Nucleus accumbens (tissue), 56 donors: Measurements from ENCODE around the gene JMJD7.

Source experiments
- DNase-seq, 56 donors: peaks; one replicate each; lab custom pipeline; 2025; lab: John Stamatoyannopoulos, UW

The JMJD7 gene

DNA sequence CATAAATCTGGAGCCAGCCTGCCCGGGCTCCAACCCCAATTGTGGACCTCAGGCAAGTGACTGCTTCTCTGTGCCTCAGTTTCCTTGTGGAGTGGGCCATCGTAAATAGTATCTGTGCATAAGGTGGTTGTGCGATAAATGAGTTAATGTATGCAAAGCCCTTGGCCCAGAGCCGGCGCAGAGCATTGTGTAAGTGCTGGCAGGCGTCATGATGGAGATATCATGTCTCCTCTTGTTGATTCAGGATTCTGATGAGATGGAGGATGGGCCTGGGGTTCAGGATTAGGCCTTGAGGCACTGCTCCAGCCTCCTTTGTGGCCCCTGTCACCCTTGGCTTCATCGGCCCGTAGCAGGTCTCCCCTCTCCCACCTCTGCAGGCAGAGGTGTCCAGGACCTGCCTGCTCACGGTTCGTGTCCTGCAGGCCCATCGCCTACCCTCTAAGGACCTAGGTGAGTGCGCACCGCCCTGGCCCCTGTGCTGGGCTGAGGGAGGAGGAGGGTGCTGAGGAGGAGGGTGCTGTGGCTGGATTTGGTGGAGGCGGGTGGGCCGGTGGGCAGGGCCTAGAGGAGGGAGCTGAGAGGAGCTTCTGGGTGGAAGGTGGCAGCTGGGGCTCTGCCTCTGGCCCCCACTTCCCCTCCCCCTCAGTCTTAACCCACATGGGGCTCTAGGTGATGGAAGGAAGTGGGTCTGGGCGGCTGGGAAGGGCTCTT lies 12.0 kb downstream of the JMJD7 start:
- DNase-seq, result no peak

DNA sequence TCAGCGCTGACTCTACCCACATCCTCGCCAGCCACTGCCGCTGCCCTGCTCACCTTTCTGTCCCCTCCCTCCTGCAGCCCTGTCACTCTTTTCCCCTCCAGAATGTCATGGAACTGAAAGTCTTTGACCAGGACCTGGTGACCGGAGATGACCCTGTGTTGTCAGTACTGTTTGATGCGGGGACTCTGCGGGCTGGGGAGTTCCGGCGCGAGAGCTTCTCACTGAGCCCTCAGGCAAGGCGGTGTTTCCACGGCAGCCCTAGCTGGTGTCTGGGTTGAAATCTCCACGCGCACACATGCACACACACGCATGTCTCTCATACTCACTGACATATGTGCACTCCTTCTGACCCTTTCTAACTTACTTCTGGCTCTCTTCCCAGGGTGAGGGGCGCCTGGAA lies 12.8 kb downstream of the JMJD7 start:
- no peak for DNase-seq

DNA sequence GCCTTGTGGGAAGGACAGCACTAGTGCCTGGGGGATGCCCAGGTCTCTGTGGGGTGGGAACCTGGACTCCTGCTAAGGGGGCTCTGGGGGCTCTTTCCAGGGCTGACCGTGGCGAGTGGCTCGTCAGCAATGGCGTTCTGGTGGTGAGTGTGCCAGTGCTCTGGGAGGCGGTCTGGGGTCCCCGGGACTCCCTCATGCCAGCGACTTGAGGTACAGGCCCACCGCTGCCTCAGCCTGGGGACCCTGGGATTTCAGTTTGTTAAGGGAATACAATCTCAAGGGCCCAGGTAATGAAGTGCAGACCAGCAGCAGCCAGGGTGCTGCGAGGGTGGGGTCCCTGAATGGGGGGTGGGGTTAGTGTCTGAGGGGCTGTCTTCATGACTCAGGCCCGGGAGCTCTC lies 13.2 kb downstream of the JMJD7 start:
- DNase-seq, result no peak

DNA sequence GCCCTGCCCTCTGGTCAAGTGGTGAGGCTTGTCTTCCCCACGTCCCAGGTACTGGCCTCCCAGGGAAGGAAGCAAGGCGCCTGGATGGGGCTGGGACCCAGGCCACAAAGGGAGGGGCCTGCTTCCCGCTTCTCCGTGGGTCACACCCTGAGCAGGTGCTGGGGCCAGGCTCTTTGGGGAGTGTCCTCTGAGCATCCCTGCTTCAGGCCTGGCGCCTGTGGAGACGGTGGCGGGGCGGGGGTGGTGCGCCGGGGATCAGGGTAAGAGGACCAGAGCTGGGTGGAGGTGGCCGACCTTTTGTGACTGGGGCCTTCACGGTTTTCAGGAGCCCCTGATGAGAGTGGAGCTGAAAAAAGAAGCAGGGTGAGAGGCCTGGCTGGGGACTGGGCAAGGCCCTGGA lies 14.3 kb downstream of the JMJD7 start:
- no peak for DNase-seq

DNA sequence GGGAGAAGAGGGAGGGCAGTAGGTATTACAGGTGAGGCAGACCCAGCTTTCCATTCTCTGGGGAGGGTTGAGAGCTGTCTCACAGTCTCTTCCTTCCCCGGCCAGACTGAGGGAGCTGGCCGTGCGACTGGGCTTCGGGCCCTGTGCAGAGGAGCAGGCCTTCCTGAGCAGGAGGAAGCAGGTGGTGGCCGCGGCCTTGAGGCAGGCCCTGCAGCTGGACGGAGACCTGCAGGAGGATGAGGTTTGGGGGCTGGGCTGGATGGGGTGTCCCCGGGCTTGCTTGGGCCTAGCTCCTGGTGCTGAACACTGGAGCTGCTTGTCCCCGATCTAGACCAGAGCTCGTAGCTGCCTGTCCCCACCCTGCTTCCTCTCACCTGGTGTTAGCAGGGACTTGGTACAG lies 15.7 kb downstream of the JMJD7 start:
- no peak for DNase-seq

DNA sequence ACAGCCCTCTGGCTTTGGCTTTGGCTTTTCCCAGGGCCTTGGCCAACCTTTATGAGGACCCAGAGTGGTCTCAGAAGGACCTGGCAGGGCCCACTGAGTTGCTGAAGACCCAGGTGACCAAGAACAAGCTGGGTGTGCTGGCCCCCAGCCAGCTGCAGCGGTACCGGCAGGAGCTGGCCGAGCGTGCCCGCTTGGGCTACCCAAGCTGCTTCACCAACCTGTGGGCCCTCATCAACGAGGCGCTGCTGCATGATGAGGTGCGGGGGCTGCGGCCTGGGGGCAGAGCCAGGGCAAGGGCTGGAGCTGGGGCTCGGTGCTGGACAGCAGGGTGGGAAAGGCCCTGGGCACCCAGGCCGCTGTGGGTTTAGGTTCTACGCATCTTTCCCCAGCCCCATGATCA lies 16.9 kb downstream of the JMJD7 start:
- no peak for DNase-seq

DNA sequence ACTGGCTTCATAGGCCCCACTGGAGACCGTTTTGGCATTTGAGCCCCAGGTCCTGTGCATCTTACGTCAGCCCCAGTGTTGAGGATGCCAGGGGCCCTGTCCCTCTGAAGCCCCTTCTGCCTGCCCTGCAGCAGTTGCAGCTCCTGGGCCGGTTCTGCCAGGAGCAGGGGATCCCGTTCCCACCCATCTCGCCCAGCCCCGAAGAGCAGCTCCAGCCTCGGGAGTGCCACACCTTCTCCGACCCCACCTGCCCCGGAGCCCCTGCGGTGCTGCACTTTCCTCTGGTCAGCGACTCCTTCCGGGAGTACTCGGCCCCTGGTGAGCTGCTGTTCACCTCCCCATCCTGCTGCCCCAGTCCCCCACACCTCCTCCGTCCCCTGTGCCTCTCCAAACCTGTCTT lies 19.3 kb downstream of the JMJD7 start:
- DNase-seq, result no peak

DNA sequence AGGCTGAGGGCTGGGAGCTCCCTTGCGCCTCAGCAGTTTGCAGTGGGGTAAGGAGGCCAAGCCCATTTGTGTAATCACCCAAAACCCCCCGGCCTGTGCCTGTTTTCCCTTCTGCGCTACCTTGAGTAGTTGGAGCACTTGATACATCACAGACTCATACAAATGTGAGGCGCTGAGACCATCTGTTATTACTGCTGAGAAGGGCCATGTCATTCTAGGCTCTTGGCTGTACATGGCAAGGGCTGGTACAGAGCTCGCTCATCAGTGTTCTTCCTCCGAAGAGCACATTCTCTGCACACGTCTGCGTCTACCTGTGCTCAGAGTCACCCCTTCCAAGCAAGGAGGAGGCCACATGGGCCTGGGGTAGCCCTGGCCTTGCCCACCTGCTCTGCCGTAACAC lies 20.1 kb downstream of the JMJD7 start:
- no peak for DNase-seq

DNA sequence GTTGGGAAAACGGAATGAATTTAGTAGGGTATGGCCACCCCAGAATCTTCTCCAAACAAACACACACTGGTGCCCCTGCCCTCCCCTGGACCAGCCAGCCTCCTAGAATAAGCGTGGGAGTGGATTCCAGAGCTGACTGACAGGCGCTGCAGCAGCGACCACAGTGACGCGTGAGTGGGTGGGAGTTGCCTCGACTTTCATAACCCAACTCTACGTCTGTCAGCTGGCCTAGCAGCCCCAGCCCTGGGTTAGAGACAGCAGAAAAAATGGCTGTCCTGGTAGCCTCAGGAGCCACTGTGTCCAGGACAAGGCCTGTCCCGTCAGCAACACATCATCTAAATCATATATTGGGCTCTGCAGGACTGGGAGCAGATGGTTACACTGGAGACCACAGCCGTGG lies 20.7 kb downstream of the JMJD7 start:
- no peak for DNase-seq

DNA sequence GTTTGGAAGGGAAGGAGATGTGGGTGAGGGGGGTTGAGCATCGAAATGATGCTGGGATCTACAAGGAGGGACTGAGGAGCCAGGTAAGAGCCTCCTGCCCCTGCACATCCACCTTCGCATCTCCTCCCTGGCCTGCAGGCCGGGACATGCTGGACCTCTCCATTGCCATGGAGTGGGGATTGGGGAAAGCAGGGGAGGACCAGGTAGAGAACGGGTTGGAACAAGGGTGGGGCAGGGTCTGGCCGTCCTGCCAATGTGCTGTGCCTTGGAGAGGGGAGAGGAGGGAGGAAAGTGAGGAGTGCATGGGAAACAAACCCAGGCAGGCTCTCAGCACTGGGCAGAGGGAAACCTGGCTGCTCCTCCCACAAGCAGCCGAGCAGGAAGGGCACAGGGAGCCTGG lies 21.3 kb downstream of the JMJD7 start:
- DNase-seq, result no peak

DNA sequence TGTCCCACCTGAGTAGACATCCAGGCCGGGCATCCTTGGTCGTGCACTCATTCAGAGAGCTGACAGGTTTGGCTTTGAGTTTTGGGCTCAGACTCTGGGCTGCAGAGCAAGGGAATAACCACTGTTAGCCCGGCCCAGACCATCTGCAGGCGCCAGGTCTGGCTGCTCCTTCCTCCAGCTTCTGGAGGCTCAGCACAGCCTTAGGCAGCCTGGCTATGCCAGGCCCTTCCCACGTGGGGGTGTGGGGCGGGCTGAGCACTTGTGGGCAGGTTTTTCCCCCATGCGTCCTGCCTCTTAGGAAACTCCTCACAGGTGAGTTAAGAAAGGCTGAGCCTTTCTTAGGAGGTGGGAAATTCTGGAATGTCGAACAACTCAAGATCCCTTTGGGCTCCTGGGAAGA lies 22.0 kb downstream of the JMJD7 start:
- no peak for DNase-seq

DNA sequence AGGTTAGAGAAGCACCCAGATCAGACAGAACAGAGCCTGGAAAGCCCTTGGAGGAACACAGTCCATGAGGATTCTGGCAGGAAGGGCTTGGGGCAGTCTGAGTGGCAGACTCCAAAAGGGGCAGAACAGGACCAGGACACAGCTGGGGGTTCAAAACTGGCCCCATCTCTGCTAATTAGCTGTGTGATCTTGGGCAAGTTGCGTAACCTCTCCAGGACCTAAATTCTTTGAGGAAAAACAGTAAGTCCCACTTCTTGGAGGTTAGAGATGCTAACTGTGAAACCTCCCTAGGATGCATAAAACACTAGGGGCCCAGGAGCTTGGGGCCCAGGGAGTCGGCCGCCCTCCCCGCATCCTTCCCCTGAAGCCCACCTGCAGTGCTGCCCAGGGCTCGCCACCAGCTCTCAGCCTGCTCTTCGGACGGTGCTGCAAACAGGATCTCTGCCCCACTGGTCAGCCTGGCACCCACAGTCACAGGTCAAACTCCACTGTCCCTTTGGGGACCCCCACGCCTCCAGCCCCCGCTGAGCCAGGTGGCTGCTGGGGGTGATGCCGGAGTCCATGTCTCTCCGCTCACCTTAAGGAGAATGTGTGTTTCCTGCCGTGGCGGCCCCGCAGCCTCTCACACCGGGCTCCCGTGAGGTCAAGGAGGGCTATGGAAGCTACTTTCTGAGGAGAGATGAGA lies 22.7 kb downstream of the JMJD7 start:
- DNase-seq, result no peak

DNA sequence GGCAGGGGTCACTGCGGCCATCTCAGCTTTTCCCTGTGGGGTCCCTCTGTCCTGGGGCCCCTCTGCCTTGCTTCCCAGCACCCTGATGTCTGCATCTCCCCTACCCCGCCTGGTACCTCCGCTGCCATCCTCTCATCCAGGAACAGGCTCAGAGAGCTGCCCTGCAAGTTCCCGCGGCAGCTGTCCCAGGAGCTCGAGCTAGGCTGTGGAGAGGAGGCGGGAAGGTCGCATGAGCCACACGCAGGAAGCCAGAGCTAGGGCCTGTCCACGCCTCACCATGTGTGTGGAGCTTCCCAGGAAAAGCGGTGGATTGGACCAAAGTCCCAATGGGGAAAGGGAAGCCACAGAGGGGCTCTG lies 23.3 kb downstream of the JMJD7 start:
- DNase-seq, result no peak

DNA sequence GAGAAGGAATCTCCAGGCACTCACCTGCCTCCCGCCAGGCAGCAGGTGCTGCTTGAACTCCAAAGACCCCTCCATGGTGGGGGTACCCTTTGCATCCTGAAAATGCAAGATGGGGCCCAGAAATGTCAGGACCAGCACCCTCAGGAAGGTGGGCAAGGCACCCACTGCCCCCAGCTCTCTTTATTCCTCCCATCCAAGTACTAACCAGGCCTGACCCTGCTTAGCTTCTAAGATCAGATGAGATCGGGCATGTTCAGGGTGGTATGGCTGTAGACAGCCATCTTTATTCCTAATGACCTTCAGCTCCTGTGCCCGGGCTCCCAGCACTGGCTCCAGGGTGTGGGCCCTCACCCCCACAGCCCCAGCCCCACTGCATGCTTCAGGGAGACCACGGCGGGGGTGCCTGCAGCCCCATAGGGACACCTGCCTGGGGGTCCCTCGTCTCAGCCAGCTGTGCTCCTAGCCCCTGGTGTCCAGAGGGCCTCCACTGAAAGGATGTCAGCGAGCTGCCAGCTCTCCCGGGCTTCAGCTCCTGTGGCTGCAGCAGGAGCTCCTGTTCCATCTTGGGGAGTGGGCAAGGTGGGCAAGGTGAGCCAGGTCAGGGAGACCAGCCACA lies 24.0 kb downstream of the JMJD7 start:
- DNase-seq, result no peak

DNA sequence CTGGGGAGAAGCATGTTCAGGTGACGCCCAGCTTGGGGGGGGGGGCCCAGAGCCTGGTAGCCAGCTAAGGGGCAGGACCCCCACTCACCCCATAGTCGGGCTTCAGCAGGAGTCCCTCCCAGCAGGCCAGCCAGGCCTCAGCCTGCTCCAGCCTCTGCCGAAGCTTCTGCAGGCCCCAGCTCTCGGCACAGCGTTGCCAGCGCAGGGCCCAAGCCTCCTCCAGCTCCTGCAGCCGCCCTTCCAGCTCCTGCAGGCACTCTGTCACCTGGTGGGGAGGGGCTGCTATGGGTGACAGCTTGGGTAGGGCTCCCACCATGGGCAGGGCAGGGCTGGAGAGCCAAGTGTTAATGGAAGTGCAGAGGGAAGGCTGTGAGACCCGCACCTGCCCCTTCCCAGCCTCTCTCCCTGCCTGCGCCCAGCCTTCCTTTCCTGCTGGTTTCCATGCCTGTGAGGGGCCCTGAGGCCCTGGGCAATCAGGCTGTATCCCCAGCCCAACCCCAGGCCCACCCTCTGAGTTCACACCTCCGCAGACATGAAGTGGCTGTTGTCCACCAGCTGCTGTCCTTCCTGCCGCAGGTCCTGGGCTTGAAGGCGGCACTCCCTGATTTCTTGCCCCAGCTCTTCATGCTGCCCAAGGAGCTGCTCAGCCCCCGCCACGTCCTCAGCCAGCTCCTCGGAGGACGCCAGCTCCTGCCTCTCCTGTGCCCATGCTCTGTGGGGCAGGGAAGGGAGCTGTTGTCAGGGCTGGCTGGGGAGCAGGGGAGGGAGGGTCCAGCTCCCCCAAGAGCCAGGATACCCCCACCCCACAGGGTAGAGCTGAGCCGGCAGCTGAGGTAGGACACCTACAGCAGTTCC lies 25.1 kb downstream of the JMJD7 start:
- no peak for DNase-seq

DNA sequence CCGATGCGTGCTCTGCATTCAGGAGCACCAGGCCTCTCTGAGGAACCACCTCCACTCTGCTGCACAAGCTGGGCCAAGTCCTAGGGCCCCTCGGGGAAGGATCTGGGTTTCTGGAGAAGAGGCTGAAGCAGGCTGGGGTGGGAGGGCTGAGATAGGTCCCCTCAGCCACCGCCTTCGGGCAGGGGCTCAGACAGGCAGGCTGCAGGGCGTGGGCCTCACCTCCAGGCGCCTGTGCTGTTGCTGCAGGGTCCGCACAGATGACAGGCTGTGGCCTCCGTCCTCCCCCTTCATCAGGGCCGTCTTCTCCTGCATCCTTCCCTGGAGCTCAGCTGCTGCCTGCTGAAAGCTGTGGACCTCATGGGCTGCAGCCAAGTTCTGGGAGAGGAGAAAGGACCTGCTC lies 25.9 kb downstream of the JMJD7 start:
- peak in 1 of 56 donors; percentile 13 for DNase-seq

DNA sequence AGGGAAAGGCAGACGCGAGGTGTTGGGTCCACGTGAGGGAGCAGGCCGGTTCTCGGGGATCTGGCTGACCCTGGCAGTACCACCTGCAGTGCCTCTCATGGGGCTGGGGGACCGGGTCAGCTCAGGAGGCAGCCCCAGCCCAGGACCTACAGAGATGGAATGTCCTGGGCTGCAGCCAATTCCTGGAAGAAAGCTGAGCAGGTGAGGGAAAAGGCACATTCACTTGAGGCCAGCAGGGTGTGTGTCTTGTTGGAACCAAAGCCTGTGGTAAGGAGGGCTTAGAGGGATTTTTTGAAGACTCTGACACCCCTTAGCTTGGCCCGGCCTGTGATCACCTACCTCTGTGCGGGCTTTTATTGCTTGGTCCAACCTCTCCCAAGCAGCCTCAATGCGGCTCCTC lies 26.6 kb downstream of the JMJD7 start:
- DNase-seq, result no peak

DNA sequence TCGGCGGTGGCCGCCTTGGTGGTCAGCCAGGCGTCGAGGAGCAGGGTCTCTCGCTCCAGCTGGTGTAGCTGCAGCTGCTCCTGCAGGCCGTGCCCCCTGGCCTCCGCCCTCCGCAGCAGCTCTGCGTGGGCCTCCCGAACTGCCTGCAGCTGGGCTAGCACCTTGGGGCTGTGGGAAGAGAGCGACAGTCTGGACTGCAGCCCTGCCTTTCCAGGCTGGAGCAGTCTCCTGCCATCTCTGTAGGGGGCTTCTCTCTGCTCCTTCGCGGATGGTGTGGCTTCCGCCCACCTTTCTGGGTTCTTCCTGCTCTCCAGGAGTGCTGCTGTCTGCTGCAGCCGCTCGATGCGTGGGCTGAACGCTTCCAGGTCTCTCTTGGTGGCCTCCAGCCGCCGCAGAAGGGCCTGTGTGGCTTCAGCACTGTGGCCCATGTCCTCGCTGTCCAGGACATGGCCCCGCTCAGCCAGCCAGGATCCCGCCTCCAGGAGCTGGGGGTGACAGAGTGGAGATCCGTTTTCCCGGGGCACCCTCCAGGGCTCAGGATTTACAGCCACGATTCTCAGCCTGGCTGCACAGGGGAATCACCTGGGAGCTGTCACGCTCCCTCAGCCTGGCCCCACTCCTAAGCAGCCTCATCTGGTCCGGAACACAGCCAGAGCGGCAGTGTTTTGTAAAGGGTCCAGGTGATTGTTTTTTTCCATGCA lies 27.5 kb downstream of the JMJD7 start:
- DNase-seq, result no peak

DNA sequence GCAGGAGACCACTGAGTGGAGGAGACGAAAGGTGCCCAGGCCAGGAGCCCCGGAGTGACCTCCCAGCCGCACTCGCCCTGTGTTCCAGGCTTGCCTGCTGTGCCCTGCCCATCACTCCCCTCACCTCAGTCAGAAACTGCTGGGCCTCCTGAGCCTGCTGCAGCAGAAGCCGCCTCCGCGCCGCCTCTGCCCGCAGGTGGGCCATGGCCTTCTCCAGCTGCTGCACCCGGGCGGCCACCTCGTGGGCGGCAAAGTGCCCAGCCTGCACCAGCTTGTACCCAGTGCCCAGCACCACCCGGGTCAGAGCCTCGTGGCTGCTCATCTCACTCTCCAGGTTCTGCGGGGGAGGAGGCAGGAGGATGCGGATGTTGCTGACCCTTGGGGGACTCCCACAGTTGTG lies 28.4 kb downstream of the JMJD7 start:
- no peak for DNase-seq

DNA sequence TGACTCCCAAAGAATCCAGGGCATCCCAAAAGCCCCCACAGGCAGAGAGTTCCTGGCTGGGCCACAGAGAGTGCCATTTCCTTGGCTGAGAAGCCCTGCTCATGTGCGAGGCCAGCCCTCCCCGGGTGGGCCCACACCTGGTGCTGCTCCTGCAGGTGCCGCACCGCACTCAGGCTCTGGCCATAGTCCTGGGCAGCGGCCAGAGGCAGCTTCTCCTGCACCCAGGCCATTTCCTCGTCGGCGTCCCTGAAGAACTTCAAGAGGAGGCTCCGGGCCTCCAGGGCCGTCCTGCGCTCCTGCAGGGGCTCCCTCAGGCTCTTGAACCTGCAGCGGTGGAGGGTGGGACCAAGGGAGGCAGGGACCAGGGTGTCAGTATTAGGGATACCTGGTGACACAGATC lies 28.8 kb downstream of the JMJD7 start:
- no peak for DNase-seq

DNA sequence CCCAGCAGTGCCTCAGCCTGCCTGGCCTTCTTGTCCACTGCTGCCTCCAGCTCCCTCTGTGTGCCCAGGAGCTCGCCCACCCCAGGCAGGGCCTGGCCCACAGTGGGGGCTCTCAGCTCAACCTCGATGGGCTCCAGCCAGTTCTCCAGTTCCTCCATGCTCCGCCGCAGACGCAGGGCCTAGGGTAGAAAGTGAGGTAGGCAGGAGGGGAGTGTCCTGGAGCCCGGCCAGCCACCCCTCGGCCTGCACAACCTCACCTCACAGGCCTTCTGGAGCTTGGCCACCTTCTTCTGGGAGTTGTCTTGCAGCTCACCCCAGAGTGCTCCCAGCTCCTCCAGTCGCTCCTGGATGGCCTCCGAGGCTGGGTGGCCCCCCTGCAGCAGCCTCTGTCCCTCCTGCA lies 29.4 kb downstream of the JMJD7 start:
- no peak for DNase-seq
